ELF-1 (cell line): ENCODE results near the gene PBRM1.

Source experiments
- DNase-seq: peaks from one replicate; pipeline ENCODE4 v3.0.0-alpha.2; 2016; ENCODE audit warnings: low read depth, low spot score

PBRM1 gene

GRCh38 chr3:52670621-52671521 is 14.8 kb downstream of the PBRM1 start:
- DNase-seq = no peak

DNA sequence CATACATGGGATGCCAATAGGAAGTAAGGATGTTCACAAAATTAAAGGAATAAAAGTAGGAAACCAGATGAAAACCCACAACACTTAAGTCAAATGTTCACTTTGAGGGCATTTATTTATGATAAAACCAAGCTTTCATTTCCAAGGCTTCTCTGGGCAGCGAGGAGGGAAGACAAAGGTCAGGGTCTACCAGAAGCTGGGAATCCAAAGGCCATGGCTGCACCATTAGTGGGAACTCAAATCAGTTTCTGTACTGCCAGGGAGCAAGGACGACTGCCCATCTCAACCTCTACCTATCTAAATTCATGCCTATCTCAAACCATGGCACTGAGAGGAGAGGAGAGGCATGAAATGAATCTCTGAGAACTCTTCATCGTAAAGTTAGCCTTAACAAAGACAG is 22.6 kb downstream of the PBRM1 start:
- no peak for DNase-seq

GRCh38 chr3:52660046-52660445 is 25.7 kb downstream of the PBRM1 start:
- DNase-seq = no peak

DNA sequence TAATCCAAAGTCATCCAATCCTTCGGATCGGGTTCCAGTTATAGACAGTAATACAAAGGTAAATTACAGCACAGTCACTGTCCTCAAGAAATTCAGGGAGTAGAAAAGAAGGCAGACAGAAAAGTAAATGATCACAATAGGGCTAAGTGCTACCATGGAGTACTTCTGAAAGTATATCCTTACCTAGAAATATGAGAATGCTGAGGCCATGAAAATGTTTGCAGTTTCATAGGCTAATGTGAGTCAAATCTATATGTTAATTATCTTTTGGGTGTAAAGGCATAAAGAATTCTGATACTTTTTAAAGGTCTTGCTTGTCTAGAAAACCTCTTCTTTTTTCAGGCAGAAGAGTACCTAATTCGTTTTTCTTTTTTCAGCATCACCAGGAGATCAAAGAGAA is 29.8 kb downstream of the PBRM1 start:
- no peak for DNase-seq

- DNase-seq = no peak
Observed at GRCh38 chr3:52651592-52651991, 34.1 kb downstream of the PBRM1 start.

DNA sequence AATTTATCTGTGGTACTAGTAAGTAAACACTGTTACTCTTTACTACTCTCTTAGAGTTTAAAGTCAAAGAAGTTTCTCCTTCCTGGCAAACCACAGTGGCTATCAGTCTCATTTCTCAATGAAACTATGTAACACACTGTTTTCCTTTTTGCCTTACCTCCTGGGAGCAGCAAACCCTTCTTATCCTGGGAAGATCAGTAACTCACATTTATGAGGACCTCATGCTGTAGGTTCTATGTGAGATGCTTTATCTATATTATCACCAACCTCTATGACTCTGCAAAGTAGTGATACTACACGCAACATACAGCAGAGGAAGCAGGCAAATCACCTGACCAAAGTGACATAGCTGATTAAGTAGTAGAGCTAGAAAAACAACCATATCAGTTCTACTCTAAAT is 35.3 kb downstream of the PBRM1 start:
- no peak for DNase-seq

GRCh38 chr3:52649461-52650210 is 36.1 kb downstream of the PBRM1 start:
- DNase-seq = no peak

- no peak for DNase-seq
Observed at GRCh38 chr3:52645549-52645948, 40.2 kb downstream of the PBRM1 start.

GRCh38 chr3:52636673-52637072 is 49.0 kb downstream of the PBRM1 start:
- DNase-seq = peak; percentile 18

- no peak for DNase-seq
Observed at GRCh38 chr3:52633786-52634185, 51.9 kb downstream of the PBRM1 start.

- no peak for DNase-seq
Observed at GRCh38 chr3:52625041-52625440, 60.7 kb downstream of the PBRM1 start.

DNA sequence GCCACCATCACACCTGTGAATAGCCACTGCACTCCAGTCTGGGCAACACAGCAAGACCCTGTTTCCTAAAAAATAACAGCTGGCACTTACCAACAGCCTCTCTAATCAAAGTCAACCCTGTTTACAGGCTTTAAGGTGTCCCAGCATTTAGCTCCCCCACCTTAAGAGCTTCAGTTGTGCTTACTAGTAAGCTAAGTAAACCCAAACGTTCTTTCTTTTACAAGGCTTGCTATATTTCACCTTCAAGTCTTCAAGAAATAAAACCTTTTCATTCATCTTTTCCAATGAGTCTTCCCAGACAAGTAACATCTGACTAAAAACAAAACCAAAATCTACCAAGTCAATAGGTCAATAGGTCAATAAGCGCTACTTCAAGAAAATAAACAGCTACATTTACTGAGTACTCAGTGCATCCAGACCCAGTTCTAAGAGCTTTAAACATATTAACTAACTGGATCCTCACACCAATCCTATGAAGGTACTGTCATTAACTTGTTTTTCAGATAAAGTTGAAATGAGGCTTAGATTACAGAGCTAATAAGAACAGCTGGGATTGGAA is 62.4 kb downstream of the PBRM1 start:
- DNase-seq = no peak

DNA sequence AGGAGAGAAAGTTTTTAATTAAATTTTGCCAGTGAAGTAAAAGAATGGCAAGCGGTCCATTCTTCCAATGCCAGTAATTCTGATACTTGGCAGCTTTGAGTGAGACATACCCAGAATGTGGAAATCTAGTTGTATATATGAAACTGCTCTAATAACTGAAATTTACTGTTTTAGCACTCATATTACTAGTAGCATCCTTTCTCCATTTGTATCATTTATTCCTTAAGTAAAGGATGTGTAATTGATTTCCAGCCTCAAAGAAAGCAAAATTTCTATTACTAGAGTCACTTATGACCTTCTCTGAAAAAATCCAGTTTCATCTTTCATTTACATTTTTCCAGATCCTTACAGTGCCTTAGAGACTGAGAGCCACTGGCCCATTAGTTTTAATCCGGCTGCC is 65.1 kb downstream of the PBRM1 start:
- DNase-seq = no peak

DNA sequence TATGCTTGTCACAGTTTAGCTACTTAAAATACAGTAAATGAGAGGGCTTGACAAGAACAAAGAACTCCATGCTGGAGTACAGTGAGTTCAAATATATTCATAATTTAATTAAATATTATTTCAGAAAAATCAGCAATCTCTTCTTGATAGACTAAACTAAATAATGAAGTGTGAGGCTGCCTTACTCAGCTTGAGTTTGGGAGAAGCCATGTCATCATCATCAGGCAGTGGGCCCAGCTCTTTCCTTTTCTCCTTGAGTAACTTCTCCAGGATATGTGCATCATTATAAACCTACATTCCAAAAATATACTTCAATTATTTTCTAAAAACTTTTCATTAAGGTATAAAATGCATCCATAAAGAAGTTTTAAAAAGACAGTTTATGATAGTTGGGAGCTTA is 70.5 kb downstream of the PBRM1 start:
- no peak for DNase-seq

- DNase-seq = no peak
Observed at GRCh38 chr3:52614689-52615088, 71.0 kb downstream of the PBRM1 start.

GRCh38 chr3:52609316-52609815 is 76.3 kb downstream of the PBRM1 start:
- DNase-seq = no peak

GRCh38 chr3:52608337-52608736 is 77.4 kb downstream of the PBRM1 start:
- DNase-seq = no peak

- no peak for DNase-seq
Observed at GRCh38 chr3:52606373-52607085, 79.2 kb downstream of the PBRM1 start.

- no peak for DNase-seq
Observed at GRCh38 chr3:52600258-52600657, 85.5 kb downstream of the PBRM1 start.

- no peak for DNase-seq
Observed at GRCh38 chr3:52596658-52597265, 89.0 kb downstream of the PBRM1 start.

DNA sequence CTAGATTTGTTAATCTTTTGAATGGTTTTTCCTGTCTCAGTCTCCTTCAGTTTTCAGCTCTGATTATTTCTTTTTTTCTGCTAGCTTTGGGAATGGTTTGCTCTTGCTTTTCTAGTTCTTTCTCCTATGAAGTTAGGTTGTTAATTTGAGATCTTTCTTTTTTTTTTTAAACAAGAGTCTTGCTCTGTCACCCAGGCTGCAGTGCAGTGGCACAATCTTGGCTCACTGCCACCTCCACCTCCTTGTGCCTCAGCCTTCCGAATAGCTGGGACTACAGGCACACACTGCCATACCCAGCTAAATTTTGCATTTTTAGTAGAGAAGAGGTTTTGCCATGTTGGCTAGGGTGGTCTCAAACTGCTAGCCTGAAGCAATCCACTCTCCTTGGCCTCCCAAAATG is 92.6 kb downstream of the PBRM1 start:
- DNase-seq = no peak
